SKM-1 treated with dmso at 0.1 percent for 144 hours (cell line): ENCODE measurements around the gene CAPN5.

Source experiments
- DNase-seq: peaks from one replicate; lab custom pipeline; 2025; ENCODE audit not compliant: unreplicated experiment; lab: John Stamatoyannopoulos, UW

CAPN5 gene

DNA sequence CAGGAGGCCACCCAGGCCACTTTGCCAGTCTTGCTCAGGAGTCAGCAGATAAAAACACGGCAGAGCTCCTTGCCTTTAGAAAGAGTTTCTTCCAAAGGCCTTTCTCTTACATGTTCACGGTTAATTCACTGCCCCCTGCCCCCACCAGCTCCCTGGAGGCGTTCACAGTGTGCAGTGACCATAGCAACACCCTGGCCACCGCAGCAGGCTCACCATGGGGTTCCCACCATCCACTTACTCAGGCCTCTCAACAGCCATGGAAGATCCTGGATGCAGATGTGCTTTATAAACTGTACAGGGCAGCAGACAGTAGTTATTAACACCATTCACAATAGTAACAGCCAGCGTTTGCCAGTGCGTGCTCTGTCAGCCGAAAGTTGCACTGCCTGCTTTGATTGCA lies 50.7 kb downstream of the CAPN5 start:
- no peak for DNase-seq

DNA sequence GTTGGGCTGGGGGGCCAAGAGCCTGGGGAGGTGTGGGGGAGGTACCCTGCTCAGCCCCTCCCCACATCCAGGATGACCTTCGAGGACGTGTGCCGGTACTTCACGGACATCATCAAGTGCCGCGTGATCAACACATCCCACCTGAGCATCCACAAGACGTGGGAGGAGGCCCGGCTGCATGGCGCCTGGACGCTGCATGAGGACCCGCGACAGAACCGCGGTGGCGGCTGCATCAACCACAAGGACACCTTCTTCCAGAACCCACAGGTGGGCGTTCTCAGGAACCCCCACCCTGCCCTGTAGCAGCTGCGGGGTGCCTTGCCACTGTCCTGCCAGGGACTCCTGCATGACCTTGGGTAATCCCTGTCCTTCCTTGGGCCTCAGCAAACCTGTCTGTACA lies 51.3 kb downstream of the CAPN5 start:
- DNase-seq, result no peak

DNA sequence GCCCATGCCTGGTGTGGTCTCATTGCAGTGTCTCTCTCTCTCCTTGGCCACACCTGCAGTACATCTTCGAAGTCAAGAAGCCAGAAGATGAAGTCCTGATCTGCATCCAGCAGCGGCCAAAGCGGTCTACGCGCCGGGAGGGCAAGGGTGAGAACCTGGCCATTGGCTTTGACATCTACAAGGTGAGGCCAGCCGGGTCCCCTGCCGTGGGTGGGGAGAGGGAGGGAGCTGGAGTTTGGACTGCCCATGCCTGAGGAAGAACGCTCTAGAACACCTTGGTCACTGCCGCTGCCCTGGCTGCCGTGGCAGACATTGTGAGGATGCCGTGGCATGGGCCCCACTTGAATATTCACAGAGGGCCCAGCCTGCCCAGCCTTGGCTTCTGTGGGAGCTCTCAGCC lies 52.2 kb downstream of the CAPN5 start:
- no peak for DNase-seq

DNA sequence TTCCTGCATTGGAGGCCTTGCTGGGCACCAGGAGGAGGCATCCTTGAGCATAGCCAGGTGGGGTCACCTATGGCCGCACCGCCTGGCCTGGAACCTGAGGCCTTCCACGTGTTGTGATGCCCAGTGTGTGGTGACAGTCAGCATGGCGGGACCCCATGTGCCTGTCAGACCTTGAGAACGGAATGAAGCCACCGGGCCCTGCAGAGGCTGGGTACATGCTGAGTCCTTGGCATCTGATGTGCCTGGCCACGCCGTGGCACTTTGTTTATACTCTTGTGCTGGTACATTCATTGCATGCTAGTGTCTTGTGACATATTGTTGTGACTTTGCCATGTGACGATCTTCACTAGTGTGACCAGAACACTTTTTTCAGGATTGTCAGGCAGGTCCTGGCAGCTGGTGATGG lies 52.8 kb downstream of the CAPN5 start:
- DNase-seq, result no peak

DNA sequence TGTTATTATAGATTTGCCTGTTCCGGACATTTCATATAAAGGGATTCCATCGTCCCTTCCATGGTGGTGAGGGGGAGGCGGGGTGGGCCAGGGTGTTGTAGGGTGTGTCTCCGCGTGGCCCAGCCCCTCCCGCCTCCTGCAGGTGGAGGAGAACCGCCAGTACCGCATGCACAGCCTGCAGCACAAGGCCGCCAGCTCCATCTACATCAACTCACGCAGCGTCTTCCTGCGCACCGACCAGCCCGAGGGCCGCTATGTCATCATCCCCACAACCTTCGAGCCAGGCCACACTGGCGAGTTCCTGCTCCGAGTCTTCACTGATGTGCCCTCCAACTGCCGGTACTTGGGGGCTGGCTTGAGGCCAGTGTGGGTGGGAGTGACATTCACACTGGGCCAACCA lies 53.8 kb downstream of the CAPN5 start:
- no peak for DNase-seq

DNA sequence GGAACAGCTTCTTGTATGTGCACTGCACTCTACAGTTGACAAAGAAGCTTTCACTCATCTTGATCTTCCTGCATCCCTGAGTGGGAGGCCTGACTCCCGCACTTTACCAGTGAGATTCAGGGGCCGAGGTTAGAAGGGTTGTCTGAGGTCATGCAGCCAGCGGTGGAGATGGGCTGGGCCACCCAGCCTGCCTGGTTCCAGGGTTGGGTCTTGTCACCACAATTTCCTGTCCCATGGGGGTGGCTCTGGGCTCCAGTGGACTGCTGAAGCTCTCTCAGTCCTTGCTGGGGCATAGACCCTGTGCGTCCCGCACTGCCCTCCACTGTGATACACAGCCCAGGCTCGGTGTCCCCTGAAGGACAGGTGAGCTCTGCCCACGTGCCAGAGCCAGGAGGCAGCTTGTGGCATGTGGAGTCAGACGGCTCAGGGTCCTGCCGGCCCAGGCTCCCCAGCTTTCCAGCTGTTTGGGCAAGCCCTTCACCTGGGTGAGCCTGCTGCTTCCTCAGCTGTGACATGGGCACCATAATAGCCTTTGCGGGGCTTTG lies 54.4 kb downstream of the CAPN5 start:
- DNase-seq, result no peak

DNA sequence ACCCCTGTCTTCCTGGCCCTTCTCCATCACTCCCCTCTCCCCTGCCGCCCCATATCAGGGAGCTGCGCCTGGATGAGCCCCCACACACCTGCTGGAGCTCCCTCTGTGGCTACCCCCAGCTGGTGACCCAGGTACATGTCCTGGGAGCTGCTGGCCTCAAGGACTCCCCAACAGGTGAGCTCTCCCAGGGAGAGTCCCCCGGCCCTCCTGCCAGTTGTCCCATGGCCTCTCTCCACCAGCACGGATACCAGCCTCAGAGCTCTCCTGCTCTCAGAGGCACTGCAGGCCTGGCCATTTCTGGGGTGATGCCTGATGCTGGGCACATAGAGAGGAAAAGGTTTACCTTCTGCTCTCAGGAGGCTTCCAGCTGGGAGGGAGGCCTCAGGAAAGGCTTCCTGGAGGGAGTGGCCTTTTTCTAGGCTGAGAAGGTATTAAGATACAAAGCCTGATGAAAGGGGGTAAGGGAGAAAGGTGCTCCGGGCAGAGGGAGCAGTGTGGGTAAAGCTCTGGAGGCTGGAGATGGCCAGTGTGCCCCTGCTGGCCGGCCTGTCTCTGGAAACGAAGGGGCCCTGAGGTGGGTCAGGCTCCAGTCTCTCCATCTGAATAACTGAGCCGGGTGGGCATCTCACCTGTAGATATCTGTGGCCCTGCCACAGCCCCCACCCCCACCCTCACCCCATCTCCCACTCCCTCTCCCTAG lies 55.3 kb downstream of the CAPN5 start:
- DNase-seq, result no peak

DNA sequence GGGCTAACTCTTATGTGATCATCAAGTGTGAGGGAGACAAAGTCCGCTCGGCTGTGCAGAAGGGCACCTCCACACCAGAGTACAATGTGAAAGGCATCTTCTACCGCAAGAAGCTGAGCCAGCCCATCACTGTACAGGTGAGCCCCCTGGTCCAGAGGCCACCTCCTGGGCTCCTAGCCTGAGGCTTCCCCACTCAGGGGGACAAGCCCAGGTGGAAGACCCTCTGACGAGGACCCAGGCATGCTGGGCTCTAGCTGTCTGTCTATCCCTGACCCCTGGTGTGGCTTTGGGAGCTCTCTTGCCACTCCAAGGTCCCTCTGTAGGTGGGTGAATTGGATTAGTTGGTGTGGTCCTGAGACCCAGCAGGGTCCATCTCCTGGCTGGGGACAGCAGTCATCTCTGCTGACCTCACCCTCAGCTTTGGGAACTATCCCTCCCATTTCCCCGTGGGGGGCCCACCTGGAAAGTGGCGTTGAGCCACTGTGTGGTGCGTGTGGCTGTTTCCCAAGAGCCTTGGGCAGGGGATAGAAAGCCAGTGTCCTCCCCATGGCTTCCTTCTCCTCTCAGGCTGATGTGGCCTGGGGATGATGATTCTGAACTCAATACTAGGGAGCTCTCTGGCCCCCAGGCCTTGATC lies 55.9 kb downstream of the CAPN5 start:
- no peak for DNase-seq

DNA sequence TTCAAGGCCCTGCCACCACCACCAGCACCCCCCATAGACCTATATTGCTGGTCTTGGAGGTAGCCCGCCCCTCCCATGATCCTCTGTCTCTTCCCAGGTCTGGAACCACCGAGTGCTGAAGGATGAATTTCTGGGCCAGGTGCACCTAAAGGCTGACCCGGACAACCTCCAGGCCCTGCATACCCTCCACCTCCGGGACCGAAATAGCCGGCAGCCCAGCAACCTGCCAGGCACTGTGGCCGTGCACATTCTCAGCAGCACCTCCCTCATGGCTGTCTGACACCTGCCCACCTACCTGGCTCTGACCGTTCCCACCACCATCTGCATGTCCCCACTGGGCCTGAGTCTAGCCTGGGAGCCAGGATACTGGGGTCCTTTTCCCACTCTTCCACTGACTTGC lies 56.8 kb downstream of the CAPN5 start:
- DNase-seq, result no peak

DNA sequence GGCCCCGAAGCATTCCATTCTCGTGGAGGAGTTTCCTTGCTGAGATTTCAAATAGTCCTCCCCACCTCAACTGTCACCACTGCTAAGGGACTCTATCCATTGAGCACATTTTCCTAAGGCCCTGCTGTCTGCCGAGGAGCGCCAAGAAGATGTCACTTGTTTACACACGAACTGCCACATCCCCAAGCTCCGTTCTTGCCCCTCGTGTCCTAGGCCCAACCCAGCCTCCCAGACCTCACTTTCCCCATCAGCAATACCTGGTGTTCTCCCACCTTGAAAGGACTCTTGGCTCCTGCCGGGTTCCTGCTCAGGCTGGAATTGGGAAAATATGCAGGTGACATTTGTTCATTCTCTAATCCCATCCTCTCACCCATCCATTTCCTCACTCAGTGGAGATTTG lies 57.3 kb downstream of the CAPN5 start:
- DNase-seq, result no peak

DNA sequence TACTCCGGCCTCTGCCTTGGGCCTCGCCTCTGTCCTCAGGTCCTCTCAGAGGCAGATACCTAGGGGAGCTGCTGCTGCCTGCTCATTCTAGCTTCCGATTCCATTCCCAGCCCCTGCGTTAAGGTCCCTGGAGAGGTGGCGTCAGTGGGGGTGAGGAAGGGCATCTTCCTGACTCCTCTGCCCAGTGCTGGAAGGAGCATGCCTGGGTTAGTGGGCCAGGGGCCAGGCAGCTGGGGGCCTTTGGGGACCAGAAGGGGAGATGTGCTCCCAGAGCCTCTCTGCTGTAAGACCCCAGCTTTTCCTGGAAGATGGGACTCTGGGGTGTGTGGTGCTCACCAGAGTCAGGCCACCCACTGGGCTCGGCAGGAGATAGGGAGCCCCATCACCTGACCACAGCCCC lies 57.7 kb downstream of the CAPN5 start:
- no peak for DNase-seq

DNA sequence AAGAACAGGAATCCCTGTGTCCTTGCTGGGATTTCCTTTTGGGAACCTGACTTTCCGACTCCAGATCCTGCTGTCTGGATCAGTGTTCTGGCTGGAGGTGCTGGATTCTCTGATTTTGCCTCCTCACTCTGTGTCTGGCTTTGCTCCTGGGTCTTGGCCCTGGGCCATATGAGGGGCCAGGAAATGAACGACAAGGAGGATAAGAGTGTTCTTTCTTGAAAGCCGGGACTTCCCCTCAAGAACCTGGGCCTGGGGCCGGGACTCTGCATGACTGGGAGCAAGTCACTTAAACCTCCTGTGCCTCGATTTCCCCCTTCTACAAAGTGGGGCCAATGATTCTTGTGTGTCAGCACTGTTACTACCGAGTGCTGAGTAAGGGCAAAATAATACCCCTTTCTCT lies 58.4 kb downstream of the CAPN5 start:
- DNase-seq, result no peak

DNA sequence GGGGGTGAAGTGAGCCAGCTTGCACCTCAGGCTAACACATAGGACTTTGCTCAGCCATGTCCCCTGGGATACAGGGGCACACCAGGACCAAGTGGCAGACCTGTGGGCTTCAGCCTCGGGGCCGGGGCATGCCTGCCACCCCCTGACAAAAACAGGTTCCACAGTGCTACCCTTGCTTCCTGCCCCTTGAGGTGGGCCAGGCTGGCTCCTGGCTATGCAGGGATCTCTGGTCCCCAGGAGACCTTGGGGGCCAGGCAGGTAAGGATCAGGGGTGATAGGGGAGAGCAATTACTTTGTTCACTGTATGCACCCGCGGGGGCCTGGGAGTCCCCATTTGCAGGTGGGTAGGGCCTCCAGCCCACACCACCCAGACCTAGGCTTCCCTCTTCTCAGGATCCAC lies 58.9 kb downstream of the CAPN5 start:
- no peak for DNase-seq

DNA sequence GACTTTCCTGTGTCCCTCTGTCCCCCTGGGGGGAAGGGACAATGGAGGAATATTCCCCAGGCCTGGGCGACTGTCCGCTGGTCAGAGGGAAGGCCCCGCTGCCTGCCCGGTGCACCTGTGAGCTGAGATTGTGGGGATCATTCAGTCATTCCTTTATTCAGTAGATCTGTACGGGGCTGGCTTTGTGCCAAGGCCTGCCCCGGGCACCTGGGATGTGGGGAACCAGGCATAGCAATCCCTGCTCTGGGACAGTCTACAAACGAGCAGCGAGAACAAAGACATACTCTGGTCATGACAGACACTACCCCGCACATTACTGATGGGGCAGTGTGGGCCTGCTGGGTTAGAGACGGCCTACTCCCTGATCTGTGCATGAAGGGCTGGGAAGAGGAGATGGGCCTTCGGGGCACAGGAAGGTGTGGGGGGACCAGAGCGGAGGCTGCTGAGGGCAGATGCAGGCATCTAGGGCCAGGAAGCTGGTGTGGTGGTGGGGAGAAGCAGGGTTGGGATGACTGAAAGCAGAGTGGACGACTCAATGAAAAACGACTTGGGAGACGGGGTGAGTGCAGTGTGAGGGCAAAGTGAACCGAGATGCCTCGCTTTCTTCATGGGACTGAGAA lies 59.5 kb downstream of the CAPN5 start:
- no peak for DNase-seq

DNA sequence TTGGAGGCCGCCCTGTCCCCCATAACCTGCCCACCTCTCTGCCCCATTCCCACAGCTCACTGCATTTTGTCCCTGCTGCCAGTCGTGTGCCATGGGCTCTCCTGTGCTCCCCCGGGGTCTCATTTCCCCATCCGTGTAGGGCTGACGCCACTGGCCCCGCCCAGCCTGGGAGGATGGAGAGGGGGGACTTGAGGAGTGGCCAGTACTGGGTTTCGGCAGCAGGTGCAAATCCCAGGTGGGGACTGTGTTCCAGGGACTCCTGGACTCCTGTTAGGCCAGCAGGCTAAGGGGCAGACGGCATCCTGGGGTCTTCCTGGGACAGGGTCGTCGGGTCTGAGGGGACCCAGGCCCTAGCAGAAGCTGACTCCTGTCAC lies 60.1 kb downstream of the CAPN5 start:
- no peak for DNase-seq

DNA sequence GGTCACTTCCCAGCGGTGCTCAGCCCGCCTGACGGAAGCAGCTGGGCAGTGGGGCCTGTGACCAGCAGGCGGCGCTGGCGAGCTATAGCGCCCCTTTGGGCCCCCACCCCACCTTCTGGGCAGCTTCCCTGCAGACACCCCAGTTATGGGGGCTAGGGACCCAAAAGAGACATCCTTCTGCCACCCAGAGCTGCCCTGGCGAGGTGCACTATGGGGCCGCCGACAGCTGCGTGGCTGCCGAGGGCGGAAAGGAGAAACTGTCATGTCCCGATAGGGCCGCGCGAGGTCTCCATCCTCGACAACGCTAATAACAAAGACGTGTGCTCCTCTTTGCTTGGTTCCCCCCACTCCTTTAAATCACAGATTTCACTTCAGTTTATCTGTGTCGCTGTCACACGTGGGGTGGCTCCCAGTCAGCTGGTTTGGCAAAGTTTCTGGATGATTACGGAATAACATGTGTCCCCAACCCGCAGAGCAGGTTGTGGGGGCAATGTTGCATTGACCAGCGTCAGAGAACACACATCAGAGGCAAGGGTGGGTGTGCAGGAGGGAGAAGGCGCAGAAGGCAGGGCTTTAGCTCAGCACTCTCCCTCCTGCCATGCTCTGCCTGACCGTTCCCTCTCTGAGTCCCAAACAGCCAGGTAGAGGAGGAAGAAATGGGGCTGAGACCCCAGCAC lies 60.6 kb downstream of the CAPN5 start:
- peak; percentile 31 for DNase-seq

DNA sequence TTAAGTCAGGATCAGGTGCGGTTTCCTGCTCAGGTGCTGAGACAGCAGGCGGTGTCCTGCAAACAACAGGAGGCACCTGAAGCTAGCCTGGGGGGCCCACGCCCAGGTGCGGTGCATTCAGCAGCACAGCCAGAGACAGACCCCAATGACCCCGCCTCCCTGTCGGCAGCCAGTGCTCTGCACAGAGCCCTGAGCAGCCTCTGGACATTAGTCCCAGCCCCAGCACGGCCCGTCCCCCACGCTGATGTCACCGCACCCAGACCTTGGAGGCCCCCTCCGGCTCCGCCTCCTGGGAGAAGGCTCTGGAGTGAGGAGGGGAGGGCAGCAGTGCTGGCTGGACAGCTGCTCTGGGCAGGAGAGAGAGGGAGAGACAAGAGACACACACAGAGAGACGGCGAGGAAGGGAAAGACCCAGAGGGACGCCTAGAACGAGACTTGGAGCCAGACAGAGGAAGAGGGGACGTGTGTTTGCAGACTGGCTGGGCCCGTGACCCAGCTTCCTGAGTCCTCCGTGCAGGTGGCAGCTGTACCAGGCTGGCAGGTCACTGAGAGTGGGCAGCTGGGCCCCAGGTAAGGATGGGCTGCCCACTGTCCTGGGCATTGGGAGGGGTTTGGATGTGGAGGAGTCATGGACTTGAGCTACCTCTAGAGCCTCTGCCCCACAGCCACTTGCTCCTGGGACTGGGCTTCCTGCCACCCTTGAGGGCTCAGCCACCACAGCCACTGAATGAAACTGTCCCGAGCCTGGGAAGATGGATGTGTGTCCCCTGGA lies 61.3 kb downstream of the CAPN5 start, which contains the start of gene MYO7A:
Gene MYO7A, plus strand, starts transcription at position 327 of the 772 bp plus-strand sequence. CDS start 2,389 bp downstream, outside the sequence.
- no peak for DNase-seq

DNA sequence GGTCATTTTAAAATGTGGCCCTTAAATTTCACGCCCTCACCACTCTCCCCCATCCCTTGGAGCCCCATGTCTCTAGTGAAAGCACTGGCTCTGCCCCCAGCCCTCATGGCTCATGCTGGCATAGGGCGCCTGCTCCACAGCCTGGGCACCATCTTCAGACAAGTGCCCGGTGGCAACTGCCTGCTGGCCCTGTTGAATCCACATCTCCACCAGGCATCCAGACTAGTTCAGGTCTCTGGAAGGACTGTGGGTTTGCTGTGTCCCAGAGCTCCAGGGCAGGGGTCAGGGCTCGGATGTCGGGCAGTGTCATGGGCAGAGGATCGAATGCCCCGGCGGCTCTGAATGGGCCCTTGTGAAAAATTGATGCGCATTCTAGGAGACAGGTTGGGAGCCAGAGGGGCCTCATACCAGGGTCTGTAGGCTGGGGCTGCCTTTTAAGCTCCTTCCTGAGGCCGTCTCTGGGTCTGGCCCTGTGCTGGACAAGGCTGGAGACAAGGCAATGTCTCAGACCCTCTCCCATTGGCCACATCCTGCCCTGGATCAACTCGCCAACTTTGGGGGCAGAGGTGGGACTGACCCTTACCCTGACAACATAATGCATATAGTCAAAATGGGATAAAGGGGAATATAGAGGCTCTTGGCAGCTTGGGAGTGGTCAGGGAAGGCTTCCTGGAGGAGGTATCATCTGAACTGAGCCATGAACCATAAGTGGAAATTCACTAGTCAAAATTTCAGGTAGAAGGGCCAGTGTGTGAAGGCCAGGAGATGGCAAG lies 62.5 kb downstream of the CAPN5 start:
- no peak for DNase-seq

DNA sequence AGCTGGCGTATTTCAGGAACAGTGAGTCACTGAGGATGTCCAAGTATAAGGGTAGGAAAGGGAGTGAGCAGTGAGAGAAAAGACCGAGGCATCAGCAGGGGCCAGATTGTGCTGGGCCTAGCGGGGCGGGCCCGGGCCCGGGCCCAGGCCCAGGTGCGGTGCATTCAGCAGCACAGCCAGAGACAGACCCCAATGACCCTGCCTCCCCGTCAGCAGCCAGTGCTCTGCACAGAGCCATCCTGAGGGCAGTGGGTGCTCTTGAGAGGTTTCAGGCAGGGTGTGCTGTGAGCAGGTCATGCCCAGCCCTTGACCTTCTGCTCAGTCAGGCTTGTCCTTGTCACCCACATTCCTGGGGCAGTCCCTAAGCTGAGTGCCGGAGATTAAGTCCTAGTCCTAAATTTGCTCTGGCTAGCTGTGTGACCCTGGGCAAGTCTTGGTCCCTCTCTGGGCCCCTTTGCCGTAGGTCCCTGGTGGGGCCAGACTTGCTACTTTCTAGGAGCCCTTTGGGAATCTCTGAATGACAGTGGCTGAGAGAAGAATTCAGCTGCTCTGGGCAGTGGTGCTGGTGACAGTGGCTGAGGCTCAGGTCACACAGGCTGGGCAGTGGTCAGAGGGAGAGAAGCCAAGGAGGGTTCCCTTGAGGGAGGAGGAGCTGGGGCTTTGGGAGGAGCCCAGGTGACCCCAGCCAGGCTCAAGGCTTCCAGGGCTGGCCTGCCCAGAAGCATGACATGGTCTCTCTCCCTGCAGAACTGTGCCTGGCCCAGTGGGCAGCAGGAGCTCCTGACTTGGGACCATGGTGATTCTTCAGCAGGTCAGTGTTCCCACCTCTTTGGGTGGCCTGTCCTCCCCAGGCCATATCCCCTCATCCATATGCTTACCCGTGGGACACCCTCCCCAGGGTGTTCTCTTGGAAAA lies 63.3 kb downstream of the CAPN5 start:
- DNase-seq, result no peak
